ENCODE data around the gene C10orf67.

Gene C10orf67

GRCh38 chr10:23194966-23195845 lies 149.4 kb downstream of the C10orf67 start:
- Histone ChIP-seq H3K4me2 (no peak overlapping the region), H3K4me3 (no peak overlapping the region), H3K4me1 (no peaks in the 10 kb centered on the region), H3K27me3 (peaks cover 16% of the 10 kb centered on the region), H3K27ac (no peak overlapping the region), H3K9ac (no peak overlapping the region), H3K36me3 (no peaks in the 10 kb centered on the region), H4K20me1 (no peaks in the 10 kb centered on the region), H3K9me3 (peaks cover 59% of the 10 kb centered on the region)
- TF ChIP-seq Cebpa-rat (IDR thresholded peaks at IDR 0.05), result no peak

DNA sequence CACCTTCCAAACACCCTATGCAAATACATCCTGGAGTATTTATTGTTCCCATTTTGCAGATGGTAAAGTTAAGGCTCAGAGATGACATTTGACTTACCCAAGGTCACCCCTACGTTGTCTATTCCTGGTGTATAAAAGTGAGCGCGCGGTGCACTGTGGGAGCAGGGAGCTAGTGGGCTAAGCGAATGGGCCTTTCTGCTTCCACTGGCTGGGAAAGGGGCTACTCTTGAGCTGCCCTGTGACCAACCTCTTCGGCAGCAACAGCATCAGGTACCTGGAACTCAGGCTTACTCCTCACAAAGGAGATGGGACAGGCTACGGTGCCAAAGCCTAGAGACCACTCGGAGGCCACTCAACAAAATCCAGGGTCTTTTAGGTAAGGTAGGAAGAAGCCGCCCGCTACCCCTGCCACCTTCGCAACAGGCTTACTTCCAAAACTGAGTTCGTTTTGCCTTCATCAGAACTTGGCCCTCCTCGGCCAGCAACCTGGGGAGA lies 150.1 kb downstream of the C10orf67 start:
- Histone ChIP-seq H3K4me3 (no peak overlapping the region), H3K9ac (no peak overlapping the region), H3K9me3 (peaks cover 52% of the 10 kb centered on the region), H3K27me3 (peaks cover 9% of the 10 kb centered on the region), H3K4me2 (no peak overlapping the region), H4K20me1 (no peaks in the 10 kb centered on the region), H3K36me3 (no peaks in the 10 kb centered on the region), H3K4me1 (no peaks in the 10 kb centered on the region), H3K27ac (no peak overlapping the region)
- TF ChIP-seq Cebpa-rat (IDR thresholded peaks at IDR 0.05), result no peak

DNA sequence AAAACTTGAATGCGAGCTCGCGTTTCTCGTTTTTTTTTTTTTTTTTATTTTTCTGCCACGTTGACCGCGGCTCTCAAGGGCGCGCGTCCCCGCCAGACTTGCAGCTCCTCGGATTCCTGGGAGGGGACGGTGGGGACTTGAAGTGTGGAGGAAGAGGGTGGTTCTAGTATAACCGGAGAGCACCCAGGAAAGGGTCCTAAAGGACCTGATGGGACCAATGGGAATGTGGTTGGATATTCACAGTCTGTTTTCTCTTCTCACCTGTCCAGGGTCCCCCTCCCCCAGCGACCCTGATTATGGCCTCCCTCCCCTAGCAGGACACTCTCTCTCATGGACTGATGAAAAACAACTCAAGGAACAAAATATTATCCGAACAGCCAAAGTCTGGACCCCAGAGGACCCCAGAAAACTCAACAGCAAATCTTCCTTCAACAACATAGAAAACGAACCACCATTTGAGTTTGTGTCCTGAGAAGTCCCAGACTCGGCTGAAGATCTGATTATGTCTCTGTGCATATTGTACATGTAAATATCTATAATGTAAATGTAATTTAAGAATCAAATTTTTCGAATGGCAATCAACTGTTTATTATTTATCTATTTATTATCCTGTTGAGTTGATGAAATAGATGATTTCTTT lies 151.0 kb downstream of the C10orf67 start:
- Histone ChIP-seq H3K4me2 (no peak overlapping the region), H3K36me3 (no peaks in the 10 kb centered on the region), H3K4me1 (no peaks in the 10 kb centered on the region), H3K27ac (no peak overlapping the region), H4K20me1 (no peaks in the 10 kb centered on the region), H3K9ac (no peak overlapping the region), H3K4me3 (no peak overlapping the region), H3K9me3 (peaks cover 43% of the 10 kb centered on the region), H3K27me3 (no peaks in the 10 kb centered on the region; the same call in 1 of the 2 replicates)
- no peak for TF ChIP-seq Cebpa-rat (IDR thresholded peaks at IDR 0.05)

DNA sequence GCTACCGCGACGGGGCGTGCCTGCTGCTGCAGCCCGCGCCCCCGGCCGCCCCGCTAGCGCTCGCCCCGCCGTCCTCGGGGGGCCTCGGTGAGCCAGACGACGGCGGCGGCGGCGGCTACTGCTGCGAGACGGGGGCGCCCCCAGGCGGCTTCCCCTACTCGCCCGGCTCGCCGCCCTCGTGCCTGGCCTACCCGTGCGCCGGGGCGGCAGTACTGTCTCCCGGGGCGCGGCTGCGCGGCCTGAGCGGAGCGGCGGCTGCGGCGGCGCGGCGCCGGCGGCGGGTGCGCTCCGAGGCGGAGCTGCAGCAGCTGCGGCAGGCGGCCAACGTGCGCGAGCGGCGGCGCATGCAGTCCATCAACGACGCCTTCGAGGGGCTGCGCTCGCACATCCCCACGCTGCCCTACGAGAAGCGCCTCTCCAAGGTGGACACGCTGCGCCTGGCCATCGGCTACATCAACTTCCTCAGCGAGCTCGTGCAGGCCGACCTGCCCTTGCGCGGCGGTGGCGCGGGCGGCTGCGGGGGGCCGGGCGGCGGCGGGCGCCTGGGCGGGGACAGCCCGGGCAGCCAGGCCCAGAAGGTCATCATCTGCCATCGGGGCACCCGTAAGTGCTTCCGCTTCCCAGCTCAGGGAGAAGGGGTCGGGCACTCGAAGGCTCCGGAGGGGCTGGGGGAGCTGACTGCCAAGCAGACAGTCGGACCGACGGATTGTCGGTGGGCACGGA lies 151.7 kb downstream of the C10orf67 start:
- Histone ChIP-seq H3K4me2 (no peak overlapping the region), H3K27ac (no peak overlapping the region), H3K4me3 (no peak overlapping the region), H3K27me3 (no peaks in the 10 kb centered on the region), H3K9ac (no peak overlapping the region), H3K36me3 (no peaks in the 10 kb centered on the region), H4K20me1 (no peaks in the 10 kb centered on the region), H3K9me3 (peaks cover 43% of the 10 kb centered on the region), H3K4me1 (no peaks in the 10 kb centered on the region)
- TF ChIP-seq Cebpa-rat (IDR thresholded peaks at IDR 0.05), result no peak

GRCh38 chr10:23191764-23192711 lies 152.6 kb downstream of the C10orf67 start, which contains the start of gene PTF1A:
TSS of gene PTF1A (plus strand) at chr10:23192312. CDS start at chr10:23192531, 219 bp downstream.
- Histone ChIP-seq H3K9me3 (peaks cover 43% of the 10 kb centered on the region), H3K36me3 (no peaks in the 10 kb centered on the region), H3K4me3 (no peak within 1 kb of the TSS), H3K4me1 (no peaks in the 10 kb centered on the region), H3K27ac (no peak within 1 kb of the TSS), H3K4me2 (no peak within 1 kb of the TSS), H4K20me1 (no peaks in the 10 kb centered on the region), H3K9ac (no peak within 1 kb of the TSS), H3K27me3 (no peaks in the 10 kb centered on the region)
- TF ChIP-seq Cebpa-rat (IDR thresholded peaks at IDR 0.05), result no peak

- H3K4me3 ChIP-seq, result no peak overlapping the region
- H3K4me2 ChIP-seq, result no peak overlapping the region
- TF ChIP-seq Cebpa-rat (IDR thresholded peaks at IDR 0.05), result no peak
- no peaks in the 10 kb centered on the region for H4K20me1 ChIP-seq
- peaks cover 43% of the 10 kb centered on the region for H3K9me3 ChIP-seq
- H3K36me3 ChIP-seq, result no peaks in the 10 kb centered on the region
- no peaks in the 10 kb centered on the region for H3K4me1 ChIP-seq
- H3K27me3 ChIP-seq, result no peaks in the 10 kb centered on the region
- no peak overlapping the region for H3K27ac ChIP-seq
- H3K9ac ChIP-seq, result no peak overlapping the region
Measured at GRCh38 chr10:23190872-23191763, 153.5 kb downstream of the C10orf67 start.

DNA sequence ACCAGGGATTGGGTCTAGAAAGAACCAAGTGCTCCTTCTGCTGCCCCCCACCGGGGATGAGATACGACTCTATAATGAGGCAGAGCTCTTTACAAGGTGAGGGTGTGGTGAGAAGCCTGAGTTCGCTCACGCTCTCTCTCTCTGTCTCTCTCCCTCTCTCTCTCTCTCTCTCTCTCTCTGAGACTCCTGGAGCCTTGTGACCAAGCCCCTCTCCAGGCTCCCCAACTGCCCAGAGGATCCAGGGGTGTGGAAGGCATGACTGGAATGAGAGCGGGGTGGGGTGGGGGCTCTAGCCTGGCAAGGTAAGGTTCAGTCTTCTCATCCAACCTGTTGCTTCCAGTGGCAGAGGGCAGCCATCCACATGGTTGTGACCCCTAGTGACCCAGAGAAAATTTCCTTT lies 155.6 kb downstream of the C10orf67 start:
- Histone ChIP-seq H3K9ac (no peak overlapping the region), H3K36me3 (no peaks in the 10 kb centered on the region), H3K27me3 (no peaks in the 10 kb centered on the region), H3K27ac (no peak overlapping the region), H4K20me1 (no peaks in the 10 kb centered on the region), H3K9me3 (peaks cover 29% of the 10 kb centered on the region), H3K4me3 (no peak overlapping the region), H3K4me2 (no peak overlapping the region), H3K4me1 (no peaks in the 10 kb centered on the region)
- TF ChIP-seq Cebpa-rat (IDR thresholded peaks at IDR 0.05), result no peak

- Histone ChIP-seq H3K27ac (no peak overlapping the region), H3K4me3 (no peak overlapping the region), H3K4me1 (no peaks in the 10 kb centered on the region), H3K36me3 (no peaks in the 10 kb centered on the region), H3K27me3 (no peaks in the 10 kb centered on the region), H4K20me1 (no peaks in the 10 kb centered on the region), H3K9me3 (peaks cover 14% of the 10 kb centered on the region), H3K4me2 (no peak overlapping the region), H3K9ac (no peak overlapping the region)
- TF ChIP-seq Cebpa-rat (IDR thresholded peaks at IDR 0.05), result no peak
Measured at GRCh38 chr10:23187155-23187554, 157.4 kb downstream of the C10orf67 start.
